Duodenal mucosa (tissue), 2 donors: Measurements from ENCODE around the gene PLEKHA4.

ENCODE experiments used
- H3K27ac ChIP-seq: one replicate; pipeline ENCODE4 v1.7.0; 2013; ENCODE audit warnings: low read depth, low read length
- H3K27me3 ChIP-seq, 2 donors: one replicate each; pipeline ENCODE4 v1.7.0; 2013; ENCODE audit warnings: low read length in 2 of 2, control low read depth in 1 of 2; ENCODE audit not compliant: insufficient read depth in 2 of 2, control insufficient read depth in 1 of 2
- H3K36me3 ChIP-seq, 2 donors: one replicate each; pipeline ENCODE4 v1.7.0; 2013; ENCODE audit warnings: low read length in 2 of 2, control low read depth in 1 of 2; ENCODE audit not compliant: insufficient read depth in 2 of 2, control insufficient read depth in 1 of 2
- H3K4me1 ChIP-seq, 2 donors: one replicate each; pipeline ENCODE4 v1.7.0; 2013; ENCODE audit warnings: low read length in 2 of 2, control low read depth in 1 of 2; ENCODE audit not compliant: insufficient read depth in 2 of 2, control insufficient read depth in 1 of 2
- H3K4me3 ChIP-seq, 2 donors: one replicate each; pipeline ENCODE4 v1.7.0; 2013; ENCODE audit warnings: low read length in 2 of 2, low read depth in 1 of 2
- H3K9ac ChIP-seq, 2 donors: one replicate each; pipeline ENCODE4 v1.7.0; 2013; ENCODE audit warnings: low read length in 2 of 2, low read depth in 1 of 2
- H3K9me3 ChIP-seq, 2 donors: one replicate each; pipeline ENCODE4 v1.7.0; 2013; ENCODE audit warnings: low read length in 2 of 2, control low read depth in 1 of 2; ENCODE audit not compliant: control insufficient read depth in 1 of 2

PLEKHA4 gene

GRCh38 chr19:48830965-48831364 is 37.5 kb downstream of the PLEKHA4 start:
- Histone ChIP-seq H3K9me3 (no peaks in the 10 kb centered on the region), H3K9ac (no peak overlapping the region), H3K36me3 (no peaks in the 10 kb centered on the region), H3K27ac (no peak overlapping the region), H3K4me1 (peaks cover 2 to 3% of the 10 kb centered on the region in 2 donors), H3K27me3 (no peaks in the 10 kb centered on the region), H3K4me3 (no peak overlapping the region)

DNA sequence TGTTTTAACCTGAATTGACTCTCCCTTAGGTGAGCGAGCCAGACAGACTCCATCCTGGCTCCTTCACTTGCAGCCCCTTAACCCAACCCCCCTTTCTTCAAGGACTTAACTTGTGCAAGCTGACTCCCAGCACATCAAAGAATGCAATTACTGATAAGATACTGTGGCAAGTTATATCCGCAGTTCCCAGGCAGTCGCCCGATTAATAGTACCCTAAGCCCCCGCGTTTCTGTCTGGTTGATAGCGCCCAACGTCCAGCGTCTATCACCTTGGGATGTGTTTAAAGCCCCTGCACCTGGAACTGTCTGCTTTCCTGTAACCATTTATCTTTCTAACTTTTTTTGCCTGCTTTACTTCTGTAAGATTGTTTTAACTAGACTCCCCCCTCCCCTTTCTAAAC is 38.3 kb downstream of the PLEKHA4 start:
- H3K9ac ChIP-seq, result no peak overlapping the region

DNA sequence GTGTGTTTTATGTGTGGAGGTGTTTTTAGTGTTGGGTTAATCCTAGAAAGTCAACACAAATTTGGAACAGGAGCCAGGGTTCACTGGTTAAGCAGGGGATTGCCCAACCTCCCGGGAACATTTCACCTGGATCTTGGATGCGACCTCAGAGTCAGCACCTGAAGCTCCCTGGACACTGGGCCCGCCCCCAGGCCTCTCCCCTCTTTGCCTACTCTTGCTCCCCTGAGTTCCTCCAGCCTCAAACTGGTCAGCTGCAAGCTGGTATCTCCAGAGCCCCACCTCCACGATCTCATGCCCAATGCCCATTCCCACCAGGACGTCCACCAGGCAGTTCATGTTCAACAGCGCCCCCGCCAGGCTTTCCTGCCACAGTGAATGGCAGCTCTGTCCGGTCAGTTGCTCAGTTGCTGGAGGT is 41.8 kb downstream of the PLEKHA4 start:
- Histone ChIP-seq H3K36me3 (no peaks in the 10 kb centered on the region), H3K27ac (no peak overlapping the region), H3K4me1 (no peaks in the 10 kb centered on the region), H3K27me3 (no peaks in the 10 kb centered on the region), H3K4me3 (no peak overlapping the region), H3K9ac (no peak overlapping the region), H3K9me3 (no peaks in the 10 kb centered on the region)

More for the DNA sequence above, 38.3 kb downstream of the PLEKHA4 start:
- Histone ChIP-seq H3K27me3 (no peaks in the 10 kb centered on the region), H3K4me3 (no peak overlapping the region), H3K27ac (no peak overlapping the region), H3K36me3 (no peaks in the 10 kb centered on the region), H3K9me3 (no peaks in the 10 kb centered on the region), H3K4me1 (no peaks in the 10 kb centered on the region)

DNA sequence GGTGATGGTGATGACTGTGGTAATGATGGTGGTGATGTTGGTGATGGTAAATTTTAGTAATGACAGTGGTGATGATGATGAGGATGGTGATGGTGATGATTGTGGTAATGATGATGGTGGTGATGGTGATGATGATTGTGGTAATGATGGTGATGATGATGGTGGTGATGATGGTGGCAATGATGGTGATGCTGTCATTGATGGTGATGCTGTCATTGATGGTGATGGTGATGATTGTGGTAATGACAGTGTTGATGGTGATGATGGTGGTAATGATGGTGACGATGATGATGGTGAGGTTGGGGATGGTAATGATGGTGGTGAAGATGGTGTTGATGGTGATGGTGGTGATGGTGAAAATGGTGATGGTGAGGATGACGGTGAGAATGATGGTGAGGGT is 45.9 kb downstream of the PLEKHA4 start:
- Histone ChIP-seq H3K36me3 (no peaks in the 10 kb centered on the region), H3K9me3 (no peaks in the 10 kb centered on the region), H3K27ac (no peak overlapping the region), H3K4me1 (peaks cover 13 to 14% of the 10 kb centered on the region in 2 donors), H3K4me3 (no peak overlapping the region), H3K9ac (no peak overlapping the region), H3K27me3 (no peaks in the 10 kb centered on the region)

DNA sequence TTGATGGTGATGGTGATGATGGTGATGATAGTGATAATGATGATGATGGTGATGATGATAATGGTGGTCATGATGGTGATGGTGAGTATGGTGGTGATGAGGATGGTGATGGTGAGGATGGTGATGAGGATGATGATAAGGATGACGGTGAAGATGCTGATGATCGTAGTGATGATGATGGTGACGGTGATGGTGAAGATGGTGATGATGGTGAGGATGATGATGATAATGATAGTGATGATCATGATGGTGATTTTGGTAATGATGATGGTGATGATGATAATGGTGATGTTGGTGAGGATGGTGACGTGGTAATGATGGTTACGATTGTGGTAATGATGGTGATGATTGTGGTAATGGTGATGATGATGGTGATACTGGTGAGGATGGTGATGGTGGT is 46.8 kb downstream of the PLEKHA4 start:
- H3K9ac ChIP-seq, result no peak overlapping the region
- H3K27me3 ChIP-seq, result no peaks in the 10 kb centered on the region
- no peak overlapping the region for H3K4me3 ChIP-seq

GRCh38 chr19:48819366-48819816 is 49.0 kb downstream of the PLEKHA4 start:
- H3K9me3 ChIP-seq, result no peaks in the 10 kb centered on the region

More for the DNA sequence above, 46.8 kb downstream of the PLEKHA4 start:
- Histone ChIP-seq H3K27ac (no peak overlapping the region), H3K36me3 (no peaks in the 10 kb centered on the region), H3K4me1 (peaks cover 13 to 14% of the 10 kb centered on the region in 2 donors), H3K9me3 (no peaks in the 10 kb centered on the region)

DNA sequence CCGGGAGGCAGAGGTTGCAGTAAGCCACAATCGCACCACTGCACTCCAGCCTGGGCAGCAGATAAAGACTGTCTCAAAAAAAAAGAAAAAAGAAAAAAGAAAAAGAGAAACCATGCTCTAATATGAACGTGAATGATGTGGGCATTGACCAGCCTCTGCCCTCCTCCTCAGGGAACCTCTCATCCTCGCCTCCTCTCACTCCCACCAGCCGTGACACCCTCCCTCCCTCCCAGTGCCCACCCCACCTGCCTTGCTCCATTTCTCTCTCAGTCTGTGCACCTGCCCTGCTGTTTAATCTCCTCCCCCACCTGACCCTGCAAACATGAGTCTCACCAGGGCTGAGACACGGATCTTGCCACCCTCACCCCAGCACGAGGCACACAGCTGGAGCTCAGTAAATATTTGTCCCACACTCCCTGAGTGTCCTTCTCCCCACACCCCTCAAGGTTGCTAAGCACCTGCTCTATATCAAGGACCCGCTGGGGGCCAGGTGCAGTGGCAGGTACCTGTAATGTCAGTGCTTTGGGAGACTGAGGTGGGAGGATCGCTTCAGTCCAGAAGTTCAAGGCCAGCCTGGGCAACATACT is 50.1 kb downstream of the PLEKHA4 start:
- peaks cover 13 to 14% of the 10 kb centered on the region in 2 donors for H3K4me1 ChIP-seq
- no peak overlapping the region for H3K27ac ChIP-seq
- H3K27me3 ChIP-seq, result no peaks in the 10 kb centered on the region
- H3K4me3 ChIP-seq, result no peak overlapping the region
- no peaks in the 10 kb centered on the region for H3K9me3 ChIP-seq
- no peaks in the 10 kb centered on the region for H3K36me3 ChIP-seq
- no peak overlapping the region for H3K9ac ChIP-seq

More at GRCh38 chr19:48819366-48819816, 49.0 kb downstream of the PLEKHA4 start:
- peaks cover 13 to 14% of the 10 kb centered on the region in 2 donors for H3K4me1 ChIP-seq
- H3K4me3 ChIP-seq, result no peak overlapping the region
- peak overlapping the region; percentile 10 for H3K27ac ChIP-seq
- H3K9ac ChIP-seq, result no peak overlapping the region
- H3K36me3 ChIP-seq, result no peaks in the 10 kb centered on the region
- no peaks in the 10 kb centered on the region for H3K27me3 ChIP-seq

DNA sequence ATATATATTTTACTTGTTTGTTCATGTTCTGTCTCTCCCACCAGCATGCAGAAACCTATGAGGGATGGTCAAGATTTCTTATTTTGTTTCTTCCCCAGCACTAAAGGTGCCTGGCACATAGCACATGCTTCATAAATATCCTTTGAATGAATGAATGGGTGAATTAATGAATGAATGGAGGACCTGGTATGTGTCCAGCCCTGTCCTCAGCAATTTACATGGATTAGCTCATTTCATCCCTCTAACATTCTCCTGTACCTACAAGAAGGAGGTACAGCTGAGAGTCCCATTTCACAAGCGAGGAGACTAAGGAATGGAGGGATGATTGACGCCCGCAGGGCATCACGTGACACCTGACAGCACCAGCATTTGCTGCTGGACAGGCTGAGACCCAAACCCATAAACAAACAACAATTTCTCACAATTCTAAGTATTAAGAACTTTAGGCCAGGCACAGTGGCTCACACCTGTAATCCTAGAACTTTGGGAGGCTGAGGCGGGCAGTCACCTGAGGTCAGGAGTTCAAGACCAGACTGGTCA is 50.8 kb downstream of the PLEKHA4 start:
- H3K27me3 ChIP-seq, result no peaks in the 10 kb centered on the region
- no peak overlapping the region for H3K27ac ChIP-seq
- H3K4me1 ChIP-seq, result peaks cover 13 to 14% of the 10 kb centered on the region in 2 donors
- H3K9me3 ChIP-seq, result no peaks in the 10 kb centered on the region
- no peak overlapping the region for H3K4me3 ChIP-seq
- no peaks in the 10 kb centered on the region for H3K36me3 ChIP-seq
- no peak overlapping the region for H3K9ac ChIP-seq

- Histone ChIP-seq H3K9ac (no peak overlapping the region), H3K4me1 (peaks cover 14 to 17% of the 10 kb centered on the region in 2 donors), H3K4me3 (no peak overlapping the region), H3K27ac (no peak overlapping the region), H3K27me3 (no peaks in the 10 kb centered on the region), H3K36me3 (no peaks in the 10 kb centered on the region), H3K9me3 (no peaks in the 10 kb centered on the region)
These were observed 52.4 kb downstream of the PLEKHA4 start for GRCh38 chr19:48815870-48816501.

DNA sequence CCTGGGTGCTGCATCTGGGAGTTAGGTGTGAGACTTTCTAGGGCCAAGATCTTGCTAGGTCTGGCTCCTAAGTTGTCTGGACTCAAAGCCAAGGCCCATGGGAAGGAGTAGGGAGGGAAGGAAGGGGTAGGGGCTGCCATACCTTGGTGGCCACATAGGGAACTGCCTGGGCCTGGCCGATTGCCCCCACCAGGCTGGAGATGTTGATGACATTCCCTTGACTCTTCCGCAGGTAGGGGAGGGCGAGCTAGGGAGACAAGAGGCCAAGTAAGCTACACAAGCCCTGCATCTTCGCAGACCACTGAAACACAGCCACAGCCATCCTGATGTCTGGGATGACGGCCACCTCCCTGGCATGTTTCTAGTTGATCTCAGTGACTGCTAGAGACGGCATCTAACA is 53.5 kb downstream of the PLEKHA4 start:
- no peaks in the 10 kb centered on the region for H3K27me3 ChIP-seq
- H3K4me3 ChIP-seq, result no peak overlapping the region
- H3K9ac ChIP-seq, result no peak overlapping the region
- peaks cover 20 to 24% of the 10 kb centered on the region in 2 donors for H3K4me1 ChIP-seq
- H3K27ac ChIP-seq, result no peak overlapping the region
- no peaks in the 10 kb centered on the region for H3K36me3 ChIP-seq
- no peaks in the 10 kb centered on the region for H3K9me3 ChIP-seq
